T-helper 1 cell treated with Interleukin-12 subunit alpha and Interleukin-12 subunit beta and Interleukin-4 antibody, amounts not matched to agents 30 μg/mL and 1 μg/mL, for 36 hours (primary cell): ENCODE results near the gene PSMB8.
"Not testable (repeated sequence)": the region's sequence is repeated elsewhere in the genome, so short reads cannot be mapped to it uniquely, and the experiment has no call there.

Experiments
- H3K27ac Mint-ChIP-seq: one replicate; pipeline ENCODE4 v1.8.0; 2021; ENCODE audit warnings: mild to moderate bottlenecking, mixed read lengths
- H3K27me3 Mint-ChIP-seq: one replicate; pipeline ENCODE4 v1.8.0; 2021; ENCODE audit warnings: low read depth, mixed read lengths
- H3K36me3 Mint-ChIP-seq: one replicate; pipeline ENCODE4 v1.8.0; 2021; ENCODE audit warnings: low read depth, mixed read lengths
- H3K4me1 Mint-ChIP-seq: one replicate; pipeline ENCODE4 v1.8.0; 2021; ENCODE audit warnings: low read depth, mixed read lengths
- H3K4me3 Mint-ChIP-seq: one replicate; pipeline ENCODE4 v1.8.0; 2021; ENCODE audit warnings: mild to moderate bottlenecking, moderate library complexity, mixed read lengths
- H3K9me3 Mint-ChIP-seq: one replicate; pipeline ENCODE4 v1.8.0; 2021; ENCODE audit warnings: mixed read lengths

Gene PSMB8

DNA sequence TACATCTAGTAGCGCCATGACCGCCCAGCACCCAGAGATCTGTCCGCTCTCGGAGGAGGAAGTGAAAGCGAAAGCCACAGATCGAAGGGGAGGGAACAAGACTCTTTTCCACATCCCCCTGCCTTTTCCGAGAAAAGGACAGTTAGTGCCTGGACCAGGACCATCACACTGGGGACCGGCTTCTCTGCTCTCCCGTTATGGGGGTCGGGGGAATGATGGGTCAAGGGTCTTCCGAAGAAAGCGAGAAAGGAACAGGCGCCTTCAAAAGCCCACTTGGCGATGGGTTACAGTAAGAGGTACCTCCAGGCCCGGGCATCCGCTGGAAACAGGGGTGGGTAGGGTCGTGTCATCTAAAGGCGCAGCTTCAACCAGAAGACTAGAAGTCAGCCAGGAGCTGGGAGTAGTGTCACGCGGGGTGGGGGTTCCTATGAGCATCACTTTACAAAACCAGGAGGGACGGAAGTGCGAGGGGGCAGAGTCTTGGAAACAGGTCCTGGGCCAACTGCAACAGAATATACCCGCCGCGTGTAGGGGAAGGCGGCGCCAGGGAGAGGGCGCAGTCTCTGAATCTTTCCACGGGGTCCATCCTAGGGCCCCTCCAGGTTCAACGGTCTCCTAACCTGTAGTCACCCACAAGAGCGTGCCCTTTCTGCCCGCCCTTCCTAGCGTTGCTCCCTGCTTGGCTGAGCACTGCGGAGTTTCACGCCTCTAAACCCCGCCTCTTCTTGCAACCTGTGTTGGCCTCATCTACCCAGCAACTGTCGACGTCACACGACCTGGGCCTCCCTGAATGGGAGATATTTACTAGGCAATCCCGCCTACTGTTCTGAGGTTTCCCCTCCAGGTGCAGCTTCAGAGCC is at the start of gene PSMB8:
TSS of gene PSMB8 (minus strand) at position 69 of the 860 bp plus-strand sequence. CDS start at position 18, 51 bp downstream.
- H3K4me3 Mint-ChIP-seq, result peak within 1 kb of the TSS; percentile 99
- H3K27ac Mint-ChIP-seq, result peak within 1 kb of the TSS; percentile 100
- no peaks in the 10 kb centered on the region for H3K27me3 Mint-ChIP-seq
- peaks cover 81% of the 10 kb centered on the region for H3K4me1 Mint-ChIP-seq
- H3K36me3 Mint-ChIP-seq, result peaks cover 88% of the 10 kb centered on the region
- H3K9me3 Mint-ChIP-seq, result no peaks in the 10 kb centered on the region

DNA sequence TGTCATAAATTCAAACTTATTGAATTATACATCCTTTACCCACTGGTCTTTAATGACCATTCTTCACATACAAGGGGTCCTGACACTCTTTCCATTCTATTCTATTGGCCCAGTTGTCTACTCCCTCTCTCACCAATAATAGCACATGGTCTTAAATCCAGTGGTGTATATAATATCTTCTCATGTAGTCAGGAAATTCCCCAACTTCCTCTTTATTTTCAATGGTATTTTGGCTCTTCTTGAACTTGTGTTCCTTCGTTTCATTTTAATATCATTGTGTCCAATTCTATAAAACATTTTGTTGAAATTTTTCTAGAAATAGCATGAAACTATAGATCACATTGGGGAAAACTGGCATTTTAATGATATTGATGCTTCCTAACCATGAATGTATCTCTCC is 47.0 kb upstream of the PSMB8 start:
- Mint-ChIP-seq H3K9me3 (no peaks in the 10 kb centered on the region), H3K27ac (no peak overlapping the region), H3K4me3 (no peak overlapping the region), H3K27me3 (peaks cover 23% of the 10 kb centered on the region), H3K36me3 (peaks cover 3% of the 10 kb centered on the region), H3K4me1 (peaks cover 11% of the 10 kb centered on the region)

DNA sequence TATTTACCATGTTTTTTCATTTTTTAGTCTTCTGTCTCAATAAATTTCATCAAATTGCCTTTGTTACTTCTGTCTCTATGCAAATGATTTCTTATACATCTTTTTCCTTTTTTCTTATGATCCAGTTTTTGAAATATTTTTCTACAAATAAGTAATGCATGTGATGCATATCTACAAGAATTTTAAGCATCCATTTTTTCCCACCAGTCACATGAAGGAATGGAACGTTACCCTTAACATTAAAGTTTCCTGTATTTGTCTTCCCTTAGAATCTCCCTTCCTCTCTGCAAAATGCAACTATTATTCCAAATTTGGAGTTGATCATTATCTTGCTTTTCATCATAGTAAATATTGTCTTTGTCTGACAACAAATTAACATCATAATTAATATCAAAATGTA is 45.7 kb upstream of the PSMB8 start:
- peaks cover 5% of the 10 kb centered on the region for H3K4me1 Mint-ChIP-seq
- H3K9me3 Mint-ChIP-seq, result no peaks in the 10 kb centered on the region
- no peak overlapping the region for H3K4me3 Mint-ChIP-seq
- peaks cover 3% of the 10 kb centered on the region for H3K36me3 Mint-ChIP-seq
- no peak overlapping the region for H3K27ac Mint-ChIP-seq
- peaks cover 23% of the 10 kb centered on the region for H3K27me3 Mint-ChIP-seq

DNA sequence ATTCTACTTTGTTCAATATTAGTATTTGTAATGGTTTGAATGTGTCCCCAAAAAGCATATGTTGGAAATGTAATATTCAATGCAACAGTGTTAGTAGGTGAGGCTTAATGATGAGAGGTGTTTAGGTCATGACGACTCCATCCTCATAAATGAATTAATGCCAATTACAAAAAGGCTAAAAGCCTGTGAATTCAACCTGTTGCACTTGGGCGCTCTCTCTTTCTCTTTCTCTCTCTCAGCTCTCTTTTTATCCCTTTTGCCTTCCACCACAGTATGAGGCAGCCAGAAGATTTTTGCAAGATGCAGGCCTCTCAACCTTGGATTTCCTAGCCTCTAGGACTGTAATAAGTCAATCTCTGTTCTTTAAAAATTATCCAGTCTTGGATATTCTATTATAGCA is 44.7 kb upstream of the PSMB8 start:
- Mint-ChIP-seq H3K9me3 (no peaks in the 10 kb centered on the region), H3K27ac (no peak overlapping the region), H3K36me3 (peaks cover 3% of the 10 kb centered on the region), H3K4me3 (no peak overlapping the region), H3K4me1 (peaks cover 5% of the 10 kb centered on the region), H3K27me3 (peaks cover 23% of the 10 kb centered on the region)

DNA sequence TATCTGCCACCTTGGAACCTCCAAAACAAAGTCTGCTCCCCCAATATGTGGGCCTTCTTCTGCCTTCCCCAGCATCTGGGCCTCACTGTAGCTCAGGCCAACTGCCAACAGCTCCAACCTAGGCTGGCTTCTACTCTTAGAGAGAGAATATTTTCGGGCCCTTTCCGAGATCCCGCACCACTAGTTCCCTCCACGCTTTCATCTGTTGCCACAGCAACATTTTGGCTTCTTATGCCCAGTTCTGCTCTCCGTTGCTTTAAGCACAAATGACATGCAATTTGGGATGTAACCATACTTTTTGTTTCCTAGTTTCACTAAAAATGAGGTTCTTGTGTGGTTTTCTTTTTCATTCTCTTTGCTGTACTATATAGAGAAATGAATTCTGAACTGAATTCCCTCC is 43.8 kb upstream of the PSMB8 start:
- peaks cover 23% of the 10 kb centered on the region for H3K27me3 Mint-ChIP-seq
- H3K36me3 Mint-ChIP-seq, result peaks cover 1% of the 10 kb centered on the region
- H3K9me3 Mint-ChIP-seq, result no peaks in the 10 kb centered on the region
- peaks cover 1% of the 10 kb centered on the region for H3K4me1 Mint-ChIP-seq
- H3K27ac Mint-ChIP-seq, result no peak overlapping the region
- no peak overlapping the region for H3K4me3 Mint-ChIP-seq

DNA sequence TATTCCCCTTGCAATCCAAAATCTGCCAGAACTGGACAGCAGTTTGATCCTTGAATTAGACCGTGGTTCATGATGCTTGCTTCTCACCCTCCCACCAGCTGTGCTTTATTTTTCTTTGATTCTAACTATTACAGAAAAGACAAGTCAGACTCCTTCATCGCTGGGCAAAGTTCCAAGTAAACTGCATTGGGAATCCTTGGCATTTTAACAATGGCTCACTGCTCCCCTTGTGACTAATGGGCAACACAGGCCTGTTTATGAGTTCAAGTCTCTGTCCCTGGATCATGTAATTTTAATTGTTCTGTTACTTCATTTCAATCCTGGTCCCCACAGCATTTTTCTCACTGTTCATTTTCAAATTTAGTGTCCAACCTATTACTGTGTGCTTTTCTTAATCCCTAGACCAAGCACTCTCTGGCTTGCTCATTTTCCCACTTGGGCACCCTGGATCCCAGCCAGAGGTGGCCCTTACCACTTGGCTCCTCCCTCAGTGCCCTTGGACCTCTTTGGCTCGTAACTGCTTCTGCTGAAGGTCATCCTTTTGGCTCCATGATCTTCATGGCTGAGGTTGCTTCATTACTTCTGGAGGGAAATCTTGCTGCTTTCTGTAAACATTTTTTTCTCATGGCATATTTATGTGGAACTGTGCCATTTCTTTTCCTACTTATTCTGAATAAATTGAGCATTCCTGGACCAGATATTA is 43.0 kb upstream of the PSMB8 start:
- Mint-ChIP-seq H3K4me3 (no peak overlapping the region), H3K4me1 (peaks cover 3% of the 10 kb centered on the region), H3K27ac (no peak overlapping the region), H3K36me3 (peaks cover 2% of the 10 kb centered on the region), H3K9me3 (no peaks in the 10 kb centered on the region), H3K27me3 (peaks cover 23% of the 10 kb centered on the region)

DNA sequence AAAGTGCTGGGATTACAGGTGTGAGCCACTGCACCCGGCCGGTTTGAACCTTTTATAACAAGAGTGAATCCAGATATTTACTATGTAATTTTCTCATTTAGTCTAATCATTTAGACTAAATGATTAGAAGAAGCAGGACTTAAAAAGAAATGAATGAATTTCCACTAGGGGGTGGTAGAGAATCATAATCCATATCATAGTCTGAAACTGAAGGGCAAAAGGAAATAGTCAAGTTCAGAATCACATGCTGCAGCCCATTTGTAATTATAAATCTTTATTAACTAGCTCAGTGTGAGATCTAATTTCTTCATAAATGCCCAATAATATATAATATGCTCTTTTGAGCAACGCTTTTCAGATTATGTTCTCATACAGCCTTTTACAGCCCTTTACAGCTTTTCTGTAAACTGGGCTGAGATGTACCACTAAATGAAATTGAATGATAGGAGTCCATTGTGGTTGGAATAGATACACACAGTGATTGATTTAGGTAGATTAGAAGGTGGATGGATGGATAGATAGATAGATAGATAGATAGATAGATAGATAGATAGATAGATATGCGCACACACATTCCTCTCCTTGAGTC is 41.9 kb upstream of the PSMB8 start:
- H3K9me3 Mint-ChIP-seq, result no peaks in the 10 kb centered on the region
- peaks cover 6% of the 10 kb centered on the region for H3K36me3 Mint-ChIP-seq
- no peak overlapping the region for H3K4me3 Mint-ChIP-seq
- no peak overlapping the region for H3K27ac Mint-ChIP-seq
- peaks cover 18% of the 10 kb centered on the region for H3K27me3 Mint-ChIP-seq
- H3K4me1 Mint-ChIP-seq, result peaks cover 3% of the 10 kb centered on the region

DNA sequence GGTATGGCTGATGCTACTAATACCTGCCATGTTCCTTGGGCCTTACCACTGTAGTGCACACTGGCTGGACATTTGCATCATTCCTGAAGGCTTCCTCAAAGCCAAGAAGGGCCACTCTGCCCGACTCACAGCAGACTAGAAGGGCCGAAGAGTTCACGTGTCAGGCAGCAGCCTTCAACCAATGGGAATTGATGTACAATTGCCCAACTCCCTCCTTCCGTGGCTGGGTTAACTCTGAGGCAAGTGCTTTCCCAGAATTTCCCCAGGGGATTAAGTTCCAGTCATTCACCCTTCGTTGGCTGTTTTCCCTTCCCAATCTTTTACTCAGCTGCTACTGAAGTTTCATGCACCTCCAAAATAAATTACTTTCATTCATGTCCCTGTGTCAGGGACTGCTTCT is 39.9 kb upstream of the PSMB8 start:
- Mint-ChIP-seq H3K27me3 (peaks cover 7% of the 10 kb centered on the region), H3K9me3 (no peaks in the 10 kb centered on the region), H3K4me1 (peaks cover 6% of the 10 kb centered on the region), H3K27ac (no peak overlapping the region), H3K36me3 (peaks cover 17% of the 10 kb centered on the region), H3K4me3 (no peak overlapping the region)

DNA sequence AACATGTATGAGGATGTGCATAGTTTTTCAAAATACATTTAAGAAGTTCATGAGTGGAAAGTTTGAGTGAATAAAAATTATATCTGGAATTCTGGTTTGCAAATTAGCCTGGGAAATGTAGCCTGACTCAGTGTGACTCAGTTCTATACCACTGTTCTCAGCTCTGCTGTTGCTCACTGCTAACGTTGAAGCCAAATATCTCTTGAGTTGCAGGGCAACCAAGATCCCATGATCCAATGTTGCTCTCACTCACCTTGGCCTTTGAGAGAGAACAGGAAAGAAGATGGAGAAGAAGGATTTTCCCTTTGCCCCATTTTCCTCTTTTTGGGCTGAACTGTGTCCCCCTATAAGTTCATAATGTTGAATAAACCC is 39.0 kb upstream of the PSMB8 start:
- H3K36me3 Mint-ChIP-seq, result peaks cover 17% of the 10 kb centered on the region
- peaks cover 6% of the 10 kb centered on the region for H3K4me1 Mint-ChIP-seq
- no peak overlapping the region for H3K4me3 Mint-ChIP-seq
- H3K27ac Mint-ChIP-seq, result no peak overlapping the region
- H3K27me3 Mint-ChIP-seq, result peaks cover 4% of the 10 kb centered on the region
- H3K9me3 Mint-ChIP-seq, result no peaks in the 10 kb centered on the region

DNA sequence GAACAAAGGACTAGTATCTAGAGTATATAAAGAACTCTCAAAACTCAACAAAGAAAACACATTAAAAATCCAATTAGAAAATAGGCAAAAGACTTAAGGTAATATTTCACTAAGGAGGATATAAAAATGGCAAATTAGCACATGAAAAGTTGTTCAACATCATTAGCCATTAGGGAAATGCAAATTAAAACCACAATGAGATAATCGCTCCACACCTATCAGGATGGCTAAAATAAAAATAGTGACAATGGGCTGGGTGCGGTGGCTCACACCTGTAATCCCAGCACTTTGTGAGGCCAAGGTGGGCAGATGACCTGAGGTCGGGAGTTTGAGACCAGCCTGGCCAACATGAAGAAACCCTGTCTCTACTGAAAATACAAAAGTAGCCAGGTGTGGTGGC is 37.1 kb upstream of the PSMB8 start:
- not testable (repeated sequence) for H3K27ac Mint-ChIP-seq, H3K27me3 Mint-ChIP-seq, H3K4me3 Mint-ChIP-seq, H3K4me1 Mint-ChIP-seq, H3K9me3 Mint-ChIP-seq
- peaks cover 19% of the 10 kb centered on the region for H3K36me3 Mint-ChIP-seq

DNA sequence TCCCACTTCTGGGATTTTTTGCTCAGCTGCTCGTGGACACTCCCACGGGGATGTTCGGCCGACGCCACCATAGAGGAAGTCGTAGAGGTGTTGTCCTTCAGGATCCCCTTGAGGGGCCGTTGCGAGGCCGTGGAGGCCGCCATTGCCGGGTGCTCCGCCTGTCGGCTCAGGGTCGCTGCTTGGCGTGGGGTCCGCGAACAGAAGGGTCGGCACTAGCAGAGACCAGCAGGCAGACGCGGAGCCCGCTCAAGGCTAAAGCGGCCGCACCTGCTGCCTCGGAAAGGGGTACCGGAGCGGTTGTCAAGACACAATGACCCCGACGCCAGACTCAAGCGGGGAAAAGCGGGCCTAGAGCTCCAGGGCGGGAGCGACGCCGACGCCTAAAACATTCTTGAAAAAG is 35.8 kb upstream of the PSMB8 start:
- H3K4me1 Mint-ChIP-seq, result peaks cover 5% of the 10 kb centered on the region
- H3K9me3 Mint-ChIP-seq, result no peaks in the 10 kb centered on the region
- no peaks in the 10 kb centered on the region for H3K27me3 Mint-ChIP-seq
- no peak overlapping the region for H3K4me3 Mint-ChIP-seq
- H3K27ac Mint-ChIP-seq, result no peak overlapping the region
- H3K36me3 Mint-ChIP-seq, result peaks cover 19% of the 10 kb centered on the region

DNA sequence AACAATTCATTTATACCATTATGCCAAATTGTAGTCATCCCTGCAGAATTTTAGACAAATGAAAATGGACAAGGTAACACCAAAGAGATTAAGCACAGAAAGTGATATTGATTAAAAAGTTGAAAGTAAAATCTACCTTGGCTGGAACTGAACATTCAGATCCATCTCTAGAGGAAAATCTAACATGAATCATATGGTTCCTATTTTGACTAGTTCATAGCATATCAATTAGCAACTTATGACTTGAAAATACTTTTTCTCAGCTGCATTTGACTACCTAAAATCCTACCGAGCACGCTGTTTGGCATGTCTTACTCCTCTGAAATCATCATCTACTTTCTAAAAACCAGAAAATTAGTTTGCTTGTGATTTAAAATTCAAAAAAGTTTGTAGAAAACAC is 32.8 kb upstream of the PSMB8 start:
- peaks cover 9% of the 10 kb centered on the region for H3K27me3 Mint-ChIP-seq

DNA sequence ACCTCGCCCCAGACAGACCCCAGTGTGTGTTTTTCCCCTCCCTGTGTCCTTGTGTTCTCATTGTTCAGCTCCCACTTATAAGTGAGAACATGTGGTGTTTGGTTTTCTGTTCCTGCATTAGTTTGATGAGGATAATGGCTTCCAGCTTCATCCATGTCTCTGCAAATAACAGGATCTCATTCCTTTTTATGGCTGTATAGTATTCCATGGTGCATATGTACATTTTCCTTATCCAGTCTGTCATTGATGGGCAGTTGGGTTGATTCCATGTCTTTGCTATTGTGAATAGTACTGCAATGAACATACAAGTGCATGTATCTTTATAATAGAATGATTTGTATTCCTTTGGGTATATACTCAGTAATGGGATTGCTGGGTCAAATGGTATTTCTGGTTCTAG is 30.1 kb upstream of the PSMB8 start:
- H3K4me3 Mint-ChIP-seq, H3K9me3 Mint-ChIP-seq, H3K27ac Mint-ChIP-seq, H3K4me1 Mint-ChIP-seq: not testable (repeated sequence)
- H3K27me3 Mint-ChIP-seq, result peaks cover 17% of the 10 kb centered on the region
- peaks cover 12% of the 10 kb centered on the region for H3K36me3 Mint-ChIP-seq

More for the DNA sequence above, 32.8 kb upstream of the PSMB8 start:
- Mint-ChIP-seq H3K4me1 (peaks cover 3% of the 10 kb centered on the region), H3K27ac (no peak overlapping the region), H3K36me3 (peaks cover 24% of the 10 kb centered on the region), H3K4me3 (no peak overlapping the region), H3K9me3 (no peaks in the 10 kb centered on the region)

DNA sequence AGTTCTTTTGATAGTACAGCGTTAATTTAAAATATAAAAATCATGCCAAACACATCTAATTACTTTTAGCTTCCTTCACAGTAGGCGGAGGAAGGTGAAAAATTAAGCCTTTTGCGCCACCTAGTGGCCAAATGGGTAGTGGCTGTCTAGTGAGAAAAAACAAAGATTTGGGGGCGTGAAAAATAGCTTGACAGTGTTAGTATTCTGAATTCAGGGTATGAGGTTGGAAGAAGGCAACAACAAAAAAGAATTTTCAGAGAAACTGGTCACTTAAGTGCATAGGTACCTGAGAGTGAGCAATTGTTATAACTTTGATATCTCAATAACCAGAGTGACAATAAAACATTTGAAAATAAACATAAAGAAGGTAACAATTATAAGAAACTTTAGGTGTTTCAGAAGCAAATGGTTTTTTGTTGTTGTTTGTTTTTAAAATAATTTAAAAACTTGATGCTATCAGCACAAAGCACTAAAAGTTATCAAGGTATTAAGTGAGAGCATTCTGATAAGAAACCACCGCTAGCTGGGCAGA is 24.5 kb upstream of the PSMB8 start:
- H3K36me3 Mint-ChIP-seq, result peaks cover 8% of the 10 kb centered on the region

More for the DNA sequence above, 24.5 kb upstream of the PSMB8 start:
- H3K27me3 Mint-ChIP-seq, result peaks cover 10% of the 10 kb centered on the region
- H3K27ac Mint-ChIP-seq, result peak overlapping the region; percentile 93
- no peak overlapping the region for H3K4me3 Mint-ChIP-seq
- no peaks in the 10 kb centered on the region for H3K9me3 Mint-ChIP-seq
- peaks cover 31% of the 10 kb centered on the region for H3K4me1 Mint-ChIP-seq
